GM21423 (cell line): ENCODE results near the gene FLOT1.
"Not testable (repeated sequence)": the region's sequence is repeated elsewhere in the genome, so short reads cannot be mapped to it uniquely, and the experiment has no call there.

ENCODE experiments used
- ATAC-seq: cut with Tn5 transposase; IDR thresholded peaks from one replicate; pipeline ENCODE4 v1.9.1; 2021; ENCODE audit warnings: mild to moderate bottlenecking, moderate library complexity; ENCODE audit not compliant: unreplicated experiment

FLOT1 gene

DNA sequence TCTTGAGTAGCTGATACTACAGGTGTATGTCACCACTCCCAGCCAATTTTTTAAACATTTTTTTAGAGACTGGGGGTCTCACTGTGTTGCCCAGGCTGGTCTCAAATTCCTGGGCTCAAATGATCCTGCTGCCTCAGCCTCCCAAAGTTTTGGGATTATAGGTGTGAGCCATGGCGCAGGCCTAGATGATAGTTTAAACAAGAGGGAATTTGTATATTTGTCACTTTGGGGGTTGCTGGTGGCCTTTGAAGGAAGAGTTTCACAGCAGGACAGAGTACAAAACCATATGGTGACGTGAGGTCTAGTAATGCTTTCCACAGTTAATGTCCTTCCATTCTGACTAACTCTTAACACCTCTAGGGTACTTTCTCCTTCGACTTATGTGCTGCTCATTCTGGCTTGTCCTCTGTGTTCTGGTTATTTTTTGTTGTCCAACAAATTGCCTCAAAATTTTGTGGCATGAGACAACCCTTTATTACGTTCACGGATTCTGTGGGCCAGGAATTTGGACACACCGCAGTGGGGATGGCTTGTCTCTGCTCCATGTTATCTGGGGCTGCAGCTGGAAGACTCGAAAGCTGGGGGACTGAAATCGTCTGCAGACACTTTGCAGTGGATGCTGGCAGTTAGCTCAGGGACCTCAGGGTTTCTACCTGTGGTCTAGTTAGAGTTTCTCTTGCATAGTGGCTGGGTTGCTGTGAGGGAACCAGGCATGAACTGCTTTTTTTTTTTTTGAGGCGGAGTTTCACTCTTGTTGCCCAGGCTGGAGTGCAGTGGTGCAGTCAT, 24.9 kb upstream of the FLOT1 start:
- ATAC-seq, result peak; percentile 61

- no peak for ATAC-seq
These were observed 24.1 kb upstream of the FLOT1 start for GRCh38 chr6:30766461-30767157.

DNA sequence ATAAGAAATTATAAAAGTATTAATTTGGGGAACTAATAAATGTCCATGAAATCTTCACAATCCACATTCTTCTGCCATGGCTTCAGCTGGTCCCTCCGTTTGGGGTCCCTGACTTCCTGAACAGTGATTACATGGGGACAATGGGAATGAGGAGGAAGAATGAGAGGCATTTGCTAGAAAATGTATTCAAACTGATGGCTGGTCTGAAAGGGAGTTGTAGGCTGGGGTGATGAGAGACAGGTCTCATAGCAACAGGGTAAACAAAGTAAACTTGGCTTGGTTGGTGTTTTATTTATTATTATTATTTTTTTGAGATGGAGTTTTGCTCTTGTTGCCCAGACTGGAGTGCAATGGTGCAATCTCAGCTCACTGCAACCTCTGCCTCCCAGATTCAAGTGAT, 23.0 kb upstream of the FLOT1 start:
- ATAC-seq, result not testable (repeated sequence)

DNA sequence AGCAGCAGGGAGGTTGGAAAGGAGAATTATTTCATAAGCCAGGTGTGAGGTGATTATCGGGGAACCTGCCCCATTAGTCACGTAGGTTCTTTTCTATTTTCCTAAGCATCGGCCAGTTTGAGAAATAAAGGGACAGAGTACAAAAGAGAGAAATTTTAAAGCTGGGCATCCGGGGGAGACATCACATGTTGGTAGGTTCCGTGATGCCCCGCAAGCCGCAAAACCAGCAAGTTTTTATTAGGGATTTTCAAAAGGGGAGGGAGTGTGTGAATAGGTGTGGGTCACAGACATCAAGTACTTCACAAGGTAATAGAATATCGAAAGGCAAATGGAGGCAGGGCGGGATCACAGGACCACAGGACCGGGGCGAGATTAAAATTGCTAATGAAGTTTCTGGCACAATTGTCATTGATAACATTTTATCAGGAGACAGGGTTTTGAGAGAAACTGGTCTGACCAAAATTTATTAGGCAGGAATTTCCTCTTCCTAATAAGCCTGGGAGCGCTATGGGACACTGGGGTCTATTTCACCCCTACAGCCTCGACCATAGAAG, 22.1 kb upstream of the FLOT1 start:
- ATAC-seq, result not testable (repeated sequence)

GRCh38 chr6:30763618-30764489, 21.4 kb upstream of the FLOT1 start:
- ATAC-seq, result no peak

- ATAC-seq, result no peak
These were observed 20.7 kb upstream of the FLOT1 start for GRCh38 chr6:30763155-30763617.

DNA sequence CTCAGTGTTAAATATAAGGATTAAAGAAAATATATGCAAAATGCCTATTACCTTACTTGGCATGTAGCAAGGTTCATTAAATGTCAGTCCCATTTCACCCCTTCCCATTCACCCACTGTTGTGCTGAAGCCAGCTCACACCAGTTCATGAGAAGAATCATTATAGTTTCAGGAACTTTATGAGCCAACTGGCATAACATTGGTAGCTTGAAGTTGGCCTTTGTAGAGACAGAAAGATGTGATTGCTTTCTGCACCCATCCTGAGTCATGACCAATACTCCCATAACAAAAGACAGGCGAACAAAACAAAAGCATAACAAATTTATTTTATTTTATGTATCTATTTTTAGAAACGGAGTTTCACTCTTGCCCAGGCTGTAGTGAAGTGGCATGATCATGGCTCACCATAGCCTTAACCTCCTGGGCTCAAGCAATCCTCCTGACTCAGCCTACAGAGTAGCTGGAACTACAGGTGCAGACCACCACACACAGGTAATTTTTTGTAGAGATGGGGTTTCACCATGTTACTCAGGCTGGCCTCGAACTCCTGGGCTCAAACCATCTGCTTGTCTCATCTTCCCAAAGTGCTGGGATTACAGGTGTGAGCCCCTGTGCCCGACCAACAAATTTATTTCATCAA, 19.4 kb upstream of the FLOT1 start:
- ATAC-seq, result no peak

DNA sequence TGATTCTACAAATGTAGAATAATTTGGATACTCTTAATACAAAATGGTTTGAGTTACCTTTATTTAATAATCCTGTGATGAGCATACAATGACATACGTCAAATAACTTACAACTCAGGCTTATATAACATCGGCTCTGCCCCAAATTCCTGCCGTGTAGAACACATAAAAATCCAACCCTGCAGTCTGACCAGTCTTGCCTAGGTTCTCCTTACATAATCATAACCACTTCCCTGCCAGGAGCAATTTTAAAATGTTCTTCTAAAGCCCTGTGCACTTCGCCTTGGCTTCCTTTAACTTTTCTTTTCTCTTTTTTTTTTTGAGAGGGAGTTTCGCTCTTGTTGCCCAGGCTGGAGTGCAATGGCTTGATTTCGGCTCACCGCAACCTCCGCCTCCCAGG, 18.1 kb upstream of the FLOT1 start:
- ATAC-seq, result no peak

- ATAC-seq, result no peak
These were observed 17.2 kb upstream of the FLOT1 start for GRCh38 chr6:30759575-30760239.

DNA sequence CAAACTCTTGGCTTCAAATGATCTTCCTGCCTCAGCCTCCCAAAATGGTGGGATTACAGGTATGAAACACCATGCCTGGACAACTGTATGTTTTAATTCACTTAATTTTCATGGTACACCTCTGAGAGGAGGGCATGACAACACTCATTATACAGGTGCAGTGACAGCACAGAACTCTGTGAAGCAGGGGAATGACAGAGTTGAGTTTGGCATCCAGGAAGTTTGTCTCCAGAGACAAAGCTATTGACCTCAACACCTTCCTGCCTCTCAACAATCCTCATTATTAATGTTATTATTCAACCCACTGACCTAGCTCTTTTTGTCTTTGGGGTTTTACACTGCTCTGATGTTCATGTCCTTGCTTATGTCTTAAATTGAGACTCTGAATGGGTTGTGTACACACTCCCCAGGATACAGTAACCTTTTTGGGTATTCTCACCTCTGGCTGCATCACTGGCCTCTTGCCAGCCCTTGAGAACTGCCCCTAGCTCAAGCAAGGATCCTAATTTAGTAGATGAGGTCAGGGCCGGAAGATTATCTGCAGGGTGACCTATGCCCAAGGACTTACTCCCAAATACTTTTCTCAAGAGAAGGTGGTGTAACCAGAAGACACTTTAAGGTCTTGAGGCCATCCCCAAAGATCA, 14.9 kb upstream of the FLOT1 start:
- no peak for ATAC-seq

GRCh38 chr6:30756405-30757003, 14.0 kb upstream of the FLOT1 start:
- ATAC-seq, result not testable (repeated sequence)

DNA sequence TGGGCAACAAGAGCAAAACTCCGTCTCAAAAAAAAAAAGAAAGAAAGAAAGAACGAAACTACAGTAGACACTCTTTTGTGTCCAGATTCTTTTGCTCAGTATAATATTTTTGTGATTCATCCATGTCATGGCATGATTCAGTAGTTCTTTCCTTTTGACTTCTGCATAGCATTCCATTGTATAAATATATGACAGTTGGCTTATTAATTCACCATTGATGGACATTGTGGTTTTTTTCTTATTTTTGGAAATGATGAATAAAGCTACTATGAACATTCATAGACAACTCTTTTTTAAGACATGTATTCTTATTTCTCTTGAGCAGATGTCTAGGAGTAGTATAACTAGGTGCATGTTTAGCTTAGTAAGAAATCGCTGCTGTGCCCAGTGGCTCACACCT, 12.1 kb upstream of the FLOT1 start:
- no peak for ATAC-seq

GRCh38 chr6:30752157-30752927, 9.9 kb upstream of the FLOT1 start:
- no peak for ATAC-seq

DNA sequence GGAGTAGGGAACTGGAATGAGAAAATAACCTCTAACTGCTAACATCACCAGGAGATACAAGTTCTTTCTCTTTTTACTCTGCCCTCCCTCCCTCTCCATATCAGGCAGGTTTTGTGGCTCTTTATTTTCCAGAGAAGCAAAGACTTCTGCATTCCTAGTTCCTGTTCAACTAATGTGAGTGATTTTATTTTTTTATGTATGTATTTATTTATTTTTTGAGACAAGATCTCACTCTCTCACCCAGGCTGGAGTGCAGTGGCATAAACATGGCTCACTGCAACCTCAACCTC, 7.8 kb upstream of the FLOT1 start:
- ATAC-seq, result no peak

- ATAC-seq, result no peak
These were observed 7.3 kb upstream of the FLOT1 start for GRCh38 chr6:30749554-30750378.

- ATAC-seq, result no peak
These were observed 6.5 kb upstream of the FLOT1 start for GRCh38 chr6:30748851-30749540.
